Epithelial cell of esophagus (primary cell): ENCODE data around the gene SMYD5.
"Not testable (repeated sequence)": the region's sequence is repeated elsewhere in the genome, so short reads cannot be mapped to it uniquely, and the experiment has no call there.

ENCODE experiments used
- DNase-seq: peaks from one replicate; pipeline ENCODE4 v3.0.0; 2010; ENCODE audit warnings: low read depth
- H3K4me3 ChIP-seq: 2 replicates; pipeline ENCODE4 v1.5.1; 2011; ENCODE audit warnings: mild to moderate bottlenecking, low read length, control low read depth
- CTCF ChIP-seq: IDR thresholded peaks from 2 replicates; pipeline ENCODE4 v1.5.1; 2011; ENCODE audit warnings: low read depth, mild to moderate bottlenecking, low read length, control low read depth, inconsistent platforms; ENCODE audit not compliant: insufficient read depth; ENCODE audit errors: missing control alignments

SMYD5 gene

GRCh38 chr2:73214120-73215035 lies at the start of gene SMYD5:
TSS of gene SMYD5 (plus strand) at chr2:73214245. CDS start at chr2:73214267, 22 bp downstream.
- H3K4me3 ChIP-seq: peak within 1 kb of the TSS; percentile 78
- no peak for TF ChIP-seq CTCF
- peak; percentile 77 for DNase-seq

- DNase-seq, H3K4me3 ChIP-seq: not testable (repeated sequence)
Measured at GRCh38 chr2:73165978-73166377, 48.1 kb upstream of the SMYD5 start.

- not testable (repeated sequence) for DNase-seq
Measured at GRCh38 chr2:73166813-73167212, 47.2 kb upstream of the SMYD5 start.

GRCh38 chr2:73168348-73168747 lies 45.7 kb upstream of the SMYD5 start:
- not testable (repeated sequence) for DNase-seq, H3K4me3 ChIP-seq

More at GRCh38 chr2:73166813-73167212, 47.2 kb upstream of the SMYD5 start:
- H3K4me3 ChIP-seq: not testable (repeated sequence)

- H3K4me3 ChIP-seq, DNase-seq: not testable (repeated sequence)
Measured at GRCh38 chr2:73170341-73170740, 43.7 kb upstream of the SMYD5 start.

- no peak overlapping the region for H3K4me3 ChIP-seq
- no peak for TF ChIP-seq CTCF
- peak; percentile 76 for DNase-seq
Measured at GRCh38 chr2:73172963-73173362, 41.1 kb upstream of the SMYD5 start.

GRCh38 chr2:73173781-73174180 lies 40.3 kb upstream of the SMYD5 start:
- TF ChIP-seq CTCF: no peak
- no peak overlapping the region for H3K4me3 ChIP-seq

GRCh38 chr2:73174244-73174643 lies 39.8 kb upstream of the SMYD5 start:
- DNase-seq: peak; percentile 51
- no peak overlapping the region for H3K4me3 ChIP-seq
- no peak for TF ChIP-seq CTCF

More at GRCh38 chr2:73173781-73174180, 40.3 kb upstream of the SMYD5 start:
- no peak for DNase-seq

GRCh38 chr2:73174941-73175662 lies 38.9 kb upstream of the SMYD5 start:
- DNase-seq: no peak
- TF ChIP-seq CTCF: no peak
- H3K4me3 ChIP-seq: no peak overlapping the region
